Activated CD4-positive, alpha-beta T cell treated with anti-CD3 and anti-CD28 coated beads, Interleukin-2, amount 50 U/mL, for 48 hours (primary cell): ENCODE measurements around the gene SPATA31E1.

Experiments used
- DNase-seq, 2 experiments: peaks; one replicate each; pipeline ENCODE4 v3.0.0-alpha.2; 2020

Gene SPATA31E1

DNA sequence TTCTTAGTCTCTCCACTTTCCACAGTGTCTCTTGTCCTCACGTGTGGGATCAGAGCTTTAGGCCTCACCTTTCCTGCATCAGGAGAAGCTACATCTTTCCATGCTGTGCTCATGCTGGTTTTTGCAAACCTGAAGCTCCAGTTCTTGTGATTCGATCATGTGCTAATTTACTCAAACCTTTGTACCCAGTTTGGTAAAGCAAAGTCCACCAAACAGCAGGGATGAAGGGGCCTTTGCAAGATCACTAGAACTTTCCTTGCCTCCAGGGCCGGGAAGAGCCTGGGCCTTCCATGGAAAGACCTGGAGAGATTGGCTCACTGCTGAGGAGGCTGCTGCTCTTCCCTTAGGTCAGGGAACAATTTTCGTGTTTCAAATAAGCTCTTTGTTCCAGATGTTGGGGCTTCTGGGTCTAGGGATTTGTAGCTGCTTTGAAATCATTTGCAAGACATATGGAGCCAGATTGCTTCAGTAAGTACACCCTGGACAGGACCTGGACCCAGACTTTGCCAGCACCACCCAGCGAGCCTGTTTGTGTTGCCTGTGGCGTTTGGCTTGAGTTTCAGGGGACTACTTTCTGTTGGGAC, 18.7 kb upstream of the SPATA31E1 start:
- DNase-seq, result no peak

DNA sequence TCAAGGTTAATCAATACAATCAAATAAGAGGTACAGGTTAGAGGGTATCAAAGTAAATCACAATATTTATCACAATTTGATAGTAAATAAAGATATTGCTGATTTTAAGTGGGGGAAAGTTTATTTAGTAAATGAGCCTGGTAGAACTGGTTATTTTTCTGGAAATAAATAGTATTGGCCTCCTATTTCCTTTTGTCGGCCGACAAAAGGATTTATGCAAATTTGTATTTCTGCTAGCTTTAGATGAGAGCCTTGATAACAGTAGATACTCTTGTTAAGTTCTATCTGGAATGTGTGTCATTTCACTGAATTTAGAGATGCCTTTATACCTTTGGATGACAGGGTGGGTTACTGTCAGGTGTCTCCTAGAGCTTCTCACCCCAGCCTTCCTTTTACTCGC, 17.8 kb upstream of the SPATA31E1 start:
- no peak for DNase-seq

DNA sequence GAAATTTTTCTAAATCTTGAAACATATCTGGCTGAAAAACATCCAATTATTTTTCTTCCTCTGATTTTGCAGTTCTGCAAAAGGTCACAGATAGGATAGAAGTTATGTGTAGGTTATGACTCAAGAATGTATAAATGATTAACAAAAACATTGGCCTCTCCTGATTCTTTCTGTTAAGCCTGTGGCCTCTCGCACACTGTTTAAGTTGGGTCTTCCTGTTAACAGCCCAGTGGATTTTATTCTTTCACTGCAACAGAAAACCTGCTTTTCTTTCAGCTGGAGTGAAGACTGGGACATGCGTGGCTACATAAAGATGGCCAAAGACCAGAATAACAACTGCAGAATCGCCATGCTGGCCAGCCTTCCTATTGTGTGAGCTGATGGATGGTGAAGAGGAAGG, 17.1 kb upstream of the SPATA31E1 start:
- DNase-seq, result no peak

DNA sequence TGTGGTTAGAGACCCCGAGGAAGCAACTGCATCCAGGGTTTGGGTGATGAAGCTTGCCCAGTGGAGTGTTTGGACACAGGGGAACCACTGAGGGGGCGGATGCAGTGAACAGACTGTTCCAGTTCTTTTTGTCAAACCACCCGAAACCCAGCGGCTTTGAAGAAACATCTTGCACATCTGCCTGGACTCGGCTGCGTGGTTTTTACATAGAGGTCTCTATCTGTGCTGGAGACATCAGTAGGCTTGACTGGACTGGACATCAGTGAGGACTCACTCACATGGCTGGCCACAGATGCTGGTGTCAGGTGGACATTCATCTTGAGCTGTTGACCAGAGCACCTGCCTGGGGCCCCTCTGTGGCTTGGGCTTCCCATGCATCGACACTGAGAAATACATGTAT, 15.3 kb upstream of the SPATA31E1 start:
- DNase-seq, result no peak

DNA sequence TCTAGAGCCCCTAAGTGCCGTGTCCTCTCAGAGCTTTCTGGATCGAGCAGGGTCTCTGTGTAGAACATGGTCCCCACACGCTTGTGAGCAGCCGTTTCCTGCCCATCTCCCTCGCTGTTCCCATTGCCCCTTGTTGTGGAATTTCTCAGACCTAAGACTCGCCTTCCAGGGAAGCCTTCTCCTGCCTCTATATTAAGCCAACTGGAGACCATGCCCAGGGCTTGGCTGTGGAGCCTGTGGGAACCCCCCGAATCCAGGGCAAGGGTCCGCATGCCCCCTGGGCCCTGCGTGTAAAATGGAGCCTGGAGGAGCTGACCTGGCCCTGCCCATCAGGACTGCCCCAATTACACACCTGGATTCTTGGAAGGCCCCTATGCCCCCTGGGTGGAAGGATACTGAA, 14.5 kb upstream of the SPATA31E1 start:
- no peak for DNase-seq

DNA sequence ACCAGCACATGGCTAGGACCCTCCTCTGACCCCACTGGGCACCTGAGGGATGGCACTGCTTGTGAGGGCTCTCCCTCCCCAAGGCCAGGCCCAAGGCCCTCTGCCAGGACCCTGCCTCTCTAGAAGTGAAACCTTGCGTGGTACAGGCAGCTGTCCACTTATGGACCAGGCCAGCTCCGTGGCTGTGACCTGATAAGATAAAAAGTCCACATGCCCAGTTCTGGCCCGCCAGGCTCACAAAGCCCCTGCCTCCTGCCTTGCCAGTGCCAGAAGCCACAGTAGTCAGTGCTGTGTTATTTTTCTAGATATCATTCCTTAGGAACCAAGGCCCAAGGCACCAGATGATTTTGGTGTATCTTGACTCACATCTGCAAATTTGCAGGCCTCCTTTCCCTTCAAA, 14.0 kb upstream of the SPATA31E1 start:
- DNase-seq, result no peak

DNA sequence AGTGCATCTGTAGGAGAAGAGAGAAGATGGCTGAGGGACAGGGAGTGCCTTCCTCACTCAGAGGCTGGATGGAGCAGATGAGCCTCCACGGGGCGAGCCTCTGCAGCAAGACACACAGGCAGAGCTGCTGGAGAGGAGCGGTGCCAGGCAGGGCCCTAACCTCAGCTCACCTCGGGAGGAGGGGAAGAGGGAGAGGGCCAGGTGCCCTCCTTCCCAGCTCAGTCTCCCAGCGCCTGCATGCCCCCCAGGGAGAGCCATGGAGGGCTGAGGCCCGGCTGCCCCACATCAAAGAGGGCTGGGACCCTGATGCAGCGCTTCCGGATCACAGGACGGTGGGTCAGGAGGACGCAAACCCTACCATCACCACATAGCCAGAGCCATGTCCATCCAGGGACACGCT, 13.6 kb upstream of the SPATA31E1 start:
- DNase-seq, result no peak

DNA sequence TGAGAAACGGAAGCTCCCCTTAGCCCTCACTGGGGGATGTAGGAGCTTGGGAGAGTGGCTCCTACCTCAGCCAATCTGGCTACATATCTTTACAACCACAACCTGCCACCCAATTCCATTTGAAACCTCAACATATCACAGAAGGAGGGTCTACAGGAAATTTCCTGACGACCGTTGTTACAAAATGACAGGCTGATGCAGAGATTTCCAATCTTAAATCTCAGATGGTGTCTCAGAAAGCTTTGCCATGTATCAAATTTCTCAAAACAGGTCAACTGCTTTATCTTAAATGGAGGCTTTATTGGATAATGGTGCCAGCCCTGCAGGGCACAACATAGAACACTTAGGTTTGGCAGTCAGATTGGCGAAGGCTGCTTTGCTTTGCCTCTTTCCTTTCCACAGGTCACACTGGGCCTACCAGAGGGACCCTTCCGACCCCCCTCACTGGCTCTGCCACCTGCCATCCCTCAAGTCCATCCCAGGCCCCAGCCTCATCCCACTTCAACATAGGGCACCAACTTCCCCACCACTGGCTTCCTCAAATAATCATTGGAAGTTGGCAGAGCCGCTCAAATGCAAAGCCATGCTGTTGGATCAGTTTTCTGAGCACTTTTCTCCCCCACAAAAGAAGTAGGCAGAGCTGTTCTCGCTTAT, 11.1 kb upstream of the SPATA31E1 start:
- DNase-seq, result no peak

DNA sequence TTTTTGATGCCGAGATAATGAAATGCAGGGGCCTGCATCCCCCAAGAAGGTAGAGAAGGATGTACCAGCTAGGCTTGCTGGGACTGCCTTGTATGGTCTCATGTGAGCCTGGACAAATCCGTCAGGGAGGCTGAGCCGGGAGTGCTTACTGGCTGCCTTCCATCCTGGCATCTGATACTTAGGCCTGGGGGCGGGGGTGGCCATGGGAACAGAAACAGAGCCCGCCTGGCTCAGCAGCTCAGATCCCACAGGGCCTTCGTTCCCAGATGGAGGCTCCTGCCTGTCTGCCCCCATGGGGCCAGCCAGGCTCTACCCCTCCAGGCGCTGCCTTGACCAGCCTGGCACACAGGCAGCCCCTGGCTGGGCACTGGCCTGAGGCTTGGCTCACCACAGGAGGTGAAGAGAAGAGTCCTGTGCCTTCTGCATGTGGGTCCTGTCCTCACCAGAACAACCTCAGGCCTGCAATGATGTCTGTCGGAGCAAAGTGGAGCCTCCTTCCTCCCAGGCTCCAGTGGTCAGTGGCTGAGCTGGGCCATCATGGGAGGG, 10.5 kb upstream of the SPATA31E1 start:
- DNase-seq, result no peak

DNA sequence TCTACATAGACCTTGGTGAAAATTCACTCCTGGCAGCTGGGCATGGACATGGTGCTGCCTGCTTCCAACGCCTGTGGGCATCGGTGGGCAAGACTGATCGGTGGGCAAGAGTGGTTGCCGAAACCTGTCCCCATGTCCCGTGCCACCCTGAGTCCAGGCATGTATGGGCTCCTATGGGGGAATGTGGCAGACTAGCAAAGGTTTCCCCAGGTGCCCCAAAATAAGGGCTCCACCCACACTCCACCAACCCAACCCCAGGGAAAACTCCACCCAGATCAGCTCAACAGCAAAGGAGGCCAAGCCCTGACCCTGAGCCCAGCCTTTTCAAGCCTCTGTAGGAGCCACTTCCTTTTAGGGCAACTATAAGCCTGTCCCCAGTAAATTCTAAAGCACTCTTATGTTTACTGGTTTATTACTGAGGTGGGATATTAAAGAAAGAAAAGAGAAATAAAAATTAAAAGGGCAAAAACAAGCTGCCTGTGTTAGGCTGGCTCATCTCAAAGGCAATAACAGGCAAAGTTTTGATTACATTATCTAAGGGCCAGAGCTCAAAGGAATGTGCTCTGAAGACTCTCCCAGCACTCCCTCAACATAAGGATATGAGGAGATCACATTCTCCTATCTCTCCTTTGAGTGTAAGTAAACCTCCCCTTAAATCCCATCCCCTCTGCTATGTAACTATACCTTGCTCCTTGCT, 8.9 kb upstream of the SPATA31E1 start:
- no peak for DNase-seq

DNA sequence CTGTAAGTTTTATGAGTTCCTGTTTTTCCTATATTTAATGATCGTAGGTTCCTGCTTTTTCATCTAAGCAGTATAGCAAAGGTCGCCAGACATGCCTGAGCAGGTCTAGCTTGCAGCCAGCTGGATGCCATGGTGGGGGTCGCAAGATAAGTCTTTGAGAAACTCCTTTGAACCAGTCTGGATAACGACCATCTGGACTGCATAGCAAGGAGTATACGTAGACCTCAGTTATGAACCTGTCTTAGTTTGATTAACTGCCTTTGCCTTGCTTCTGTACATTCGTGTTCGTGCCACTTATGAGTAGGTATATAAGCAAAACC, 8.4 kb upstream of the SPATA31E1 start:
- DNase-seq, result no peak

DNA sequence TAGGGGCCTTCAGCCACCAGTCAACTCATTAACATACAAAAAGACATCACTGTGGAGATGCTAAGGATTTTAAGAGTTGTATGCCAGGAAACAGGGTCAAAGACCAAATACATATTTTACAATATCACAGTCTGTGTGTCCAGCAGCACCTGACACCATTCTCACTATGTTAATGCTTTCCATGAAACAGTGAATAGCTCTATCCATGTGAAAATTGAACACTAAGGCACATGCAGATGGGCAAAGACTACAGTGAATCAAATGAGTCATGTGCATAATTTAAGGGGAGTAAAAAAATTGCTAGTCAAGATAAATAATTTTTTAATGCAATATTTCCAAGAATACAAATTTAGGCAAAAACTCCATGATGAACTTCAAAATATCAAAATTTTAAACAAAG, 7.6 kb upstream of the SPATA31E1 start:
- DNase-seq, result no peak

DNA sequence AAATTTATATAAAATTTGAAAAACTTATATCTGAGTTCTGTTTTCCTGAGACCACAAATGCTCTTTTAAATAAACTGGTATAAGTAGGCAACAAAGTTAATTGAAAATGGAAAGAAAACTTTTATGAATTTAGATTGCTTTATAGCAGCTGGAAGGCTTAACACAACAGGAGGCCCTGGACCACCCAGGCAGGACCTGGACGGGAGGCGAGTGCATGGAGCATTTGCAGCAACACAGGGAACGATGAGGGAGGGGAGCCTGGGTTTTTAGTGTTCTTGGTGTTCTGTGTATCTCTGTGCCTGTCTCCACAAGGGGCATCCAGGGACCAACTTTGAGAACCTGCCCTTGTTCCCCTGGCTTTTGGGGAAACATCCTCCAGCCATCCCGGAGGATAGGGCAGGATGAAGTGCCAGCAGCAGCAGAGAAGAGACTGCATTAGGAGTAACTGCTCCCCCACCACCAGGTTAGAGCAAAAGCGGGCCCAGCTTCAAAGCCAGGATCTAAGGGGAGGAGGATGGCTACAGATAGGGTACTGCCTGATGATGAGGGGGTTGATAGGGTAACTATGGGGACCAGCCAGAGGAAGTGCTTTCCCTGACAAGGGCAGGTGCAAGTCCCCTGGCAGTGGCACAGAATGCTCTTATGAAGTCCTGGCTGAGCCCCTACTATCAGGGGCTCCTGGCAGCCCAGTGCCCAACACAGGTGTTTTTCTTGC, 6.7 kb upstream of the SPATA31E1 start:
- DNase-seq, result no peak

DNA sequence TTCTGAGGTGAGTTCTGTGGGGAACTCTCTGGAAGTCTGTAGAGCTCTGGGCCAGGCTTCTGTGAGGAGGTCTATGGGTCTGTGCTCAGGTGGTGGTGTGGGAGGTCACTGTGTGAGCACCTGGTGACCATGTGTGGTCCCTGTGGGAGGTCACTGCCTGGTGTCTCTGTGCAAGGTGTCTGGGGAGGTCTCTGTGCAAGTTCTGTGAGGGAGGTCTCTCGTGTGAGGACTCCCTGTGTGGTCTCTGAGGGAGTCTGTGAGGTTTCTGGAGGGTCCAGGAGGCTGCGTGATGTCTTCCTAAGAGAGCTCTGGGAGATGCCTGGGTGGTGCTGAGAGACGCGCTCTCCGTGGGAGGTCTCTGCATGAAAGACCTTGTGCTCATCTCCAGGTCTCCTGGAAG, 6.0 kb upstream of the SPATA31E1 start:
- no peak for DNase-seq

DNA sequence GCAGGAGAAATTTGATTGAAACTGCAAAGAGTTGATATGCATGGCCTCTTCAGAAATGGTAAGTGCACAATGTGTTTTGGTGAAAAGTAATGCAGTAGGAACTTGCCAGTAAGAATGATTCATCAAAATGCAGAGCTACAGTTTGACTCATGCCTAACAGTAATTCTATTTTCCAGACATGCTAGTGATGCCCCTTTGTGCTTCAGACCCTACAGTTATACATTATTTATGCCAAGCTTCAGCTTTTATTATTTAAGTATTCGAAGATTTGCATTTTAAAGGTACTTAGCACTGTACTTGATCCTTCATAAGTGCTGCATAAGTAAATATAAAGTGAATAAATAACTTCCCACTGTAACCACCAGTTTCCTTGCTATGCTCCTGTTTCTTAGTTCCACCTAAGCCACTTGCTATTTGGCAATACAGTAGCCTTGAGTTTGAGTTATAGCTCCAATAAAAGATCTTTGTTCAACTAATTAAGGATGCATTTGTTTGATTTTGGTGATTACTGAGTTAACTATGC, 3.6 kb upstream of the SPATA31E1 start:
- no peak for DNase-seq

DNA sequence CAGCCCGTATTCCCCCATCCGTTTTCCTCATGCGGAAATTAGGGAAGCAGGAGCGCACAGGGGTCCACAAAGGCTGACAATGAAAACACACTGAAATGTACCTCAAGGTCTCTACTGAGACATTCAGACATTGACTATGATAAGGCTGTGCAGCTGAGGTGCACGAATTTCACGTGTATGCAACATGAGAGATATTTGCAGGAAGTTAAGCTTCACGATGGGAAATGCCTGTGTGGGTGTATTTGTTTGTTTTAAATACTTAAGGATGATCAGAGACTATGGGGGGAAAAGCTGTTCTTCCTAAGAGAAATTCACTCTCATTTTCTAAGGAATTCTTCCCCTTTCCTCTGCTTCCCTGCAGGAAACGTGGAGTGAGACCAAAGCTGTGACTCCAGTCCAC, 2.6 kb upstream of the SPATA31E1 start:
- no peak for DNase-seq

DNA sequence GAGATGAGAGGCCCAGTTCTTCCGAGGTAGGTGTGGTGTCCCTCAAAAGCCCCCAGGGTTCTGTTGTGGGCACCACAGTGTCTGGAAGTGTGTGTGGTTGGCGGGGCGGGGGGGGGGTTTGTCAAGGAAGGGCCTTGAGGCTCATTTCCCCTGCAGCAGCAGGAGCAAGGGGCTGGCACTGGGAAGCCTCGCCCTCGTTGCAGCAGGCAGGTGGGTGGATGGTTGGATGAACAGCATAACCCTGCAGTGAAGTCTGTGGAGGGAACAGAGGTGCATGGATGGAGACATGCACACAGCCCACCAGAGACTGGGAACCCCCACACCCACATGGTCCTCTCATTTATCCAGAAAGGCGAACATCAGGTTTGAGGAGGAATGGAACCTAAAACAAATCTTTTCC, 2.0 kb upstream of the SPATA31E1 start:
- no peak for DNase-seq

DNA sequence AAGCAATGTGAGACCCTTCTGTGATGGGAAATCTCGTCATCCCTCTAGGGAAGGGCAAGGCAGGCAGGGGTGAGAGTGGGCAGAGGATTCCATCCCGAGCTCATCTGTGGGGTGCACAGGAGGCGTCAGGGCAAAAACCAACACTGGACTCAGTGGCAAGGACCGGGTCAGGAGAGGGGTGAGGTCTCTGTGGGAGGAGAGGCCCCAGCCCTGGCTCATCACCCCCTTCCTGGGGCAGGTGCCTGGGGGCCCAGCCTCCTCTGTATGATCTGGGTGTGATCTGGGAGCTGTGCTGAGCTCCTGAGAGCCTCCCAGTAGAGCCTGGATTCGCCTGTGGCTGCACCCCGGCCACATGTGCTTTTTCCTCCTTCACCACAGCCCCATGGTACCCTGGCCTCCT, 597 bp downstream of the SPATA31E1 start:
- DNase-seq, result no peak

DNA sequence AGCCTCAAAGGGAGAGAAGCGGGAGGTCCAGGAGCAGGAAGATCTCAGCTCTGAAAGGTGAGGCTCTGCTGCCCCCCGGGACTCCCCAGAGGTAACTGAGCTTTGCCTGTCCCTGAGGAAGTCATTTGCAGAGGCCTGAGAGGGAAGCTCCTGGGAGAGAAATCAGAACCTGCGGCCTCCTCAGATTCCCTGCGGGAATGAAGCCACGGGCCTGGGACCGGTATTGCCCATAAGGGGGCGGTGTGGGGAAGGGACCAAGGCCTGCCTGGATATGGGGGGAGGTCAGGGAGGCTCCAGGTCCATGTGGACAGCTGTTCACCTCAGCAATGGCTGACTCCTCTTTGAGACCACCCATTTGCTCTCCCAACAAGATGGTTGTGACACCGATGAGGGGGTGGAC, 1.3 kb downstream of the SPATA31E1 start:
- no peak for DNase-seq

DNA sequence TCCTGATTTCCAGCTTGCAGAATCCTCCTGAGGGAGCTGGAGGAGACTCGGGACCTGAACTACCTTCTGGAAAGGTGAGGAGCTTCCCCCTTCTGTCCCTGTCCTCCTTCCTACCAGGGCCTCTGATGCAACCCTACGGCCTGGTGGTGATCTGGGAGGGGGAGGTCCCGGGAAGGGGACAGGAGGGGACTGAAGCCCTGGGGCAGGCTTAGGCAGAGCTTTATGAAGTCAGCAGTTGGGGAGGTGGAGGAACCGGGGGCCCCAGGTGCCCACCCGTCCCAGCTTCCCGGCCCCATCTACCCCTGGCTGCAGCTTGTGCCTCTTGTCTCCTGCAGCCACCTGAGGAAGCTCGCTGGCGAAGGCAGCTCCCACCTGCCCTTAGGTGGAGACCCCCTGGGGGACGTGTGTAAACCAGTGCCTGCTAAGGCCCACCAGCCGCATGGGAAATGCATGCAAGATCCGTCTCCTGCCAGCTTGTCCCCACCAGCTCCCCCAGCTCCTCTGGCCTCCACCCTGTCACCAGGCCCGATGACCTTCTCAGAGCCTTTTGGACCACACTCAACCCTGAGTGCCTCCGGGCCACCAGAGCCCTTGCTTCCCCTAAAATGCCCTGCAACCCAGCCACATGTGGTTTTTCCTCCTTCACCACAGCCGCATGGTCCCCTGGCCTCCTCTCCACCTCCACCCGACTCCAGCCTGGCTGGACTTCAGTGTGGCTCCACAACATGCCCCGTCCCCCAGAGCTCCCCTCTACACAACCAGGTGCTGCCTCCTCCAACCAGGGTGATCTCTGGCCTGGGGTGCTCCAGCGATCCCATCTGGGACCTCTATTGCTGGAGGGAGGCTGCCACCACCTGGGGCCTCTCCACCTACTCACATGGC, 2.1 kb downstream of the SPATA31E1 start:
- no peak for DNase-seq

DNA sequence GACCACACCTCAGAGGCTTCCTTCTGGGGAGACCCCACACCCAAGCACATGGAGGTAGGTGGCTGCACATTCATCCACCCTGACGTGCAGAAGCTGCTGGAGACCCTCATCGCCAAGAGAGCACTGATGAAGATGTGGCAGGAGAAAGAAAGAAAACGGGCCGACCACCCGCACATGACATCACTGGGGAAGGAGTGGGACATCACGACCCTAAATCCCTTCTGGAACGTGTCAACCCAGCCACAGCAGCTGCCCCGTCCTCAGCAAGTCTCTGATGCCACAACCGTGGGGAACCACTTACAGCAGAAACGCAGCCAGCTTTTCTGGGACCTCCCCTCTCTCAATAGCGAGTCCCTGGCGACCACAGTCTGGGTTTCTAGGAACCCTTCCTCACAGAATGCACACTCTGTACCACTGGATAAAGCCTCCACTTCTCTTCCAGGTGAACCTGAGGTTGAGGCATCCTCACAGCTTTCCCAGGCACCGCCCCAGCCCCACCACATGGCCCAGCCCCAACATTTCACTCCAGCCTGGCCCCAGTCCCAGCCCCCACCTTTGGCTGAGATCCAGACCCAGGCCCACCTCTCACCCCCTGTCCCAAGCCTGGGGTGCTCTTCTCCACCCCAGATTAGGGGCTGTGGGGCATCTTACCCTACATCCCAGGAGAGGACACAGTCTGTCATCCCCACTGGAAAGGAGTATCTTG, 3.0 kb downstream of the SPATA31E1 start:
- no peak for DNase-seq
